Progenitor cell of endocrine pancreas (in vitro differentiated cells): ENCODE results near the gene ADRA2B. TPM values are rescaled to one million over a fixed set of nuclear protein-coding genes. Genes with fewer than 3 reads are reported as not detected.
A peak's percentile ranks its signal among the peaks of the same experiment; 100 is the strongest.

Experiments used
- DNase-seq: peaks from one replicate; pipeline ENCODE4 v3.0.0; 2021; ENCODE audit warnings: low spot score; ENCODE audit not compliant: unreplicated experiment
- H3K27ac Mint-ChIP-seq: 2 replicates; pipeline ENCODE4 v1.8.0; 2021; ENCODE audit warnings: mild to moderate bottlenecking, moderate library complexity, mixed read lengths
- H3K27me3 Mint-ChIP-seq: 2 replicates; pipeline ENCODE4 v1.8.0; 2021; ENCODE audit warnings: mixed read lengths
- H3K36me3 Mint-ChIP-seq: 2 replicates; pipeline ENCODE4 v1.8.0; 2022; ENCODE audit warnings: mixed read lengths; ENCODE audit not compliant: insufficient read depth
- H3K4me1 Mint-ChIP-seq: 2 replicates; pipeline ENCODE4 v1.8.0; 2021; ENCODE audit warnings: low read depth, mixed read lengths
- H3K4me3 Mint-ChIP-seq: 2 replicates; pipeline ENCODE4 v1.8.0; 2021; ENCODE audit warnings: low read depth, mild to moderate bottlenecking, moderate library complexity, mixed read lengths
- H3K9me3 Mint-ChIP-seq: 2 replicates; pipeline ENCODE4 v1.8.0; 2021; ENCODE audit warnings: low read depth, mixed read lengths
- total RNA-seq: library from RNA; stranded (reverse); gene quantifications from 2 replicates; pipeline ENCODE4 v1.2.1, GENCODE V29; 2021
- TF ChIP-seq, protein P1 (sequence below): fragments of 200-600 bp; sonication (generic); IDR thresholded peaks from one replicate; pipeline ENCODE4 v1.5.0; 2021; ENCODE audit warnings: antibody characterized with exemption, mild to moderate bottlenecking; ENCODE audit not compliant: unreplicated experiment

Gene ADRA2B
- total RNA-seq, 1 donor from 2014 or later, result 0.69 TPM

- no peaks in the 10 kb centered on the region for H3K27me3 Mint-ChIP-seq
- no peaks in the 10 kb centered on the region for H3K36me3 Mint-ChIP-seq
- H3K27ac Mint-ChIP-seq, result no peak overlapping the region
- H3K4me3 Mint-ChIP-seq, result no peak overlapping the region
- TF ChIP-seq, protein P1, sequence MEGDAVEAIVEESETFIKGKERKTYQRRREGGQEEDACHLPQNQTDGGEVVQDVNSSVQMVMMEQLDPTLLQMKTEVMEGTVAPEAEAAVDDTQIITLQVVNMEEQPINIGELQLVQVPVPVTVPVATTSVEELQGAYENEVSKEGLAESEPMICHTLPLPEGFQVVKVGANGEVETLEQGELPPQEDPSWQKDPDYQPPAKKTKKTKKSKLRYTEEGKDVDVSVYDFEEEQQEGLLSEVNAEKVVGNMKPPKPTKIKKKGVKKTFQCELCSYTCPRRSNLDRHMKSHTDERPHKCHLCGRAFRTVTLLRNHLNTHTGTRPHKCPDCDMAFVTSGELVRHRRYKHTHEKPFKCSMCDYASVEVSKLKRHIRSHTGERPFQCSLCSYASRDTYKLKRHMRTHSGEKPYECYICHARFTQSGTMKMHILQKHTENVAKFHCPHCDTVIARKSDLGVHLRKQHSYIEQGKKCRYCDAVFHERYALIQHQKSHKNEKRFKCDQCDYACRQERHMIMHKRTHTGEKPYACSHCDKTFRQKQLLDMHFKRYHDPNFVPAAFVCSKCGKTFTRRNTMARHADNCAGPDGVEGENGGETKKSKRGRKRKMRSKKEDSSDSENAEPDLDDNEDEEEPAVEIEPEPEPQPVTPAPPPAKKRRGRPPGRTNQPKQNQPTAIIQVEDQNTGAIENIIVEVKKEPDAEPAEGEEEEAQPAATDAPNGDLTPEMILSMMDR, result no peak
- peaks cover 5% of the 10 kb centered on the region for H3K9me3 Mint-ChIP-seq
- no peak for DNase-seq
- peaks cover 6% of the 10 kb centered on the region for H3K4me1 Mint-ChIP-seq
Measured at GRCh38 chr2:96092951-96093350, 23.4 kb downstream of the ADRA2B start.

DNA sequence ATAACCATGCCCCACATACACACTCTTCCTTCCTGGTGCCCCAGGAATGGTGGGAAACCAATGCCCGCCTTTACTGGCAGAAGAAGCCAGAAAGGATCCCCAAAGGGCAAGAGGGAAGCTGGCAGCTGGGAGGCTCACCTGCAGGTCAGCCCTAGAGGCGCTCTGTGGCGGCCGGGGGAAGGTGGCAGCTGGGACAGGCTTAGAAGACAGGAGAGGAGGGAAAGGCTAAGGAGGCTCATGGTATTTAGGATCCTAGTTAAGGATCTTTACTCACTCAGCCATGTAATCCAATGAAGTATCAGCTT is 23.8 kb downstream of the ADRA2B start:
- Mint-ChIP-seq H3K27me3 (no peaks in the 10 kb centered on the region), H3K4me1 (peaks cover 6% of the 10 kb centered on the region), H3K4me3 (no peak overlapping the region), H3K9me3 (peaks cover 5% of the 10 kb centered on the region), H3K27ac (no peak overlapping the region), H3K36me3 (no peaks in the 10 kb centered on the region)
- DNase-seq, result peak; percentile 5
- TF ChIP-seq, protein P1, result no peak

GRCh38 chr2:96091711-96092572 is 24.4 kb downstream of the ADRA2B start:
- DNase-seq, result peak; percentile 5
- H3K36me3 Mint-ChIP-seq, result no peaks in the 10 kb centered on the region
- H3K27me3 Mint-ChIP-seq, result no peaks in the 10 kb centered on the region
- no peaks in the 10 kb centered on the region for H3K9me3 Mint-ChIP-seq
- peaks cover 6% of the 10 kb centered on the region for H3K4me1 Mint-ChIP-seq
- TF ChIP-seq, protein P1, result no peak
- H3K4me3 Mint-ChIP-seq, result no peak overlapping the region
- no peak overlapping the region for H3K27ac Mint-ChIP-seq

DNA sequence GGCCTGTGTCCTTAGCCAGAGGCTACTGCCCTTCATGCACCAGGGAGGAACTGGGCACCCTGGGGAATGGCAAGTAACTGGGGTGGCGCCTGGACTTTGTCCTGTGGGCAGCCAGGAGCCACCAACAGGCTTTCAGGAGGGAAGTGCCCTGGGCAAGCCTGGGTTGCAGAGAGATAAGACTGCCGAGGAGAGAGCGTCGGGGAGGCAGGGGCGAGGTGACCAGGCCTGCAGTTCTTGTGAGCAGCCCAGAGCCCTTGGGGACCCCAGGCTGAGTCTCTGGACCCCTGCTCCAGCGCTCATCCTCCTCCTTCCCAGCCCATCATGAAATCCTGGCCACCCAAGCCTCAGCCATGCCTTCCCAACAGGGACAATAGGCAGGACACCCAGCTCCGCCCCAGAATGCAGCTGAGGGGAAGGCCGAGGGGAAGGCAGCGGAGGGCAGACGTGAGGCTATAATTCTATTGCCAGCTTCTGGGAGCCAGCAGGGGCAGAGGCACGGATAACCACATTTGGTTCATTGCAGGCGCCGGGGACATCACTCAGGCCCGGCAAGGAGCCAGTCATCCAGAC is 25.1 kb downstream of the ADRA2B start:
- Mint-ChIP-seq H3K4me1 (peaks cover 6% of the 10 kb centered on the region), H3K9me3 (no peaks in the 10 kb centered on the region), H3K36me3 (no peaks in the 10 kb centered on the region), H3K27me3 (no peaks in the 10 kb centered on the region), H3K27ac (no peak overlapping the region), H3K4me3 (no peak overlapping the region)
- DNase-seq, result peak; percentile 6
- TF ChIP-seq, protein P1, result no peak

DNA sequence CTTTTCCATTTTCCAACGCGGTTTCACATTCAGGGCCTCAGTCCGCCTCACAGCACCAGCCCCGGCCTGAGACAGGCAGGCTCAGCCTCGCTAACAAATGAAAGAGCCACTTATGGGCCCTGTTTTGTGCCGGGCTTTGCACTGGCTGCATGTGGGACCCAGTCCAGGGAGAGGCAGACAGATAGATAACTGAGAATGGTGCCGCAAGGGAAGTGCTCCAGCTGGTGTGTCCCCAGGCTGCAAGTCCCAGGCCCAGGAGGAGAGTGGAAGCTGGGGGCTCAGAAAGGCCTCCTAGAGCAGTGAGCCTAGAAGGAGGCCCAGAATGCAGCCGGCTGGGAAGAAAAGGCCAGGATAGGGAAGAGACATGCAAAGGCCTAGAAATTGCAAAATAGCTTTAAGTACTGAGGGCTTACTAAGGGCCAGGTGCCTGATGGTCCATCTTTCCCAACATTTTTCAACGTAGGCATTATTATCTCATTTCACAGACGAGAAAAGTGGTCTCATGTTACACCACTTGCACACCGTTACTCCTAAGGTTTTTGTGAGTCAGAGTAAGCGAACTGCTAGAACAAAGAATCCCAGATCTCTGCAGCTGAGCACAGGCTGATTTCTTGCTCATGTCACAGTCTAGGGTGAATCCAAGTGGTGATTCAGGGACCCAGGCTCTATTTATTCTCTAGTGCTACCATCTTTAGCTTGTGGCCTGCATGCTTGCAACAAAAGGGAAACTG is 26.0 kb downstream of the ADRA2B start:
- DNase-seq, result peak; percentile 6
- no peak overlapping the region for H3K4me3 Mint-ChIP-seq
- H3K27ac Mint-ChIP-seq, result no peak overlapping the region
- H3K9me3 Mint-ChIP-seq, result no peaks in the 10 kb centered on the region
- no peaks in the 10 kb centered on the region for H3K27me3 Mint-ChIP-seq
- no peaks in the 10 kb centered on the region for H3K36me3 Mint-ChIP-seq
- TF ChIP-seq, protein P1, result no peak
- peaks cover 6% of the 10 kb centered on the region for H3K4me1 Mint-ChIP-seq
